Activated CD4-positive, alpha-beta T cell treated with anti-CD3 and anti-CD28 coated beads, Interleukin-2, amount 50 U/mL, for 4 hours (primary cell): ENCODE results near the gene TIE1.

Source experiments
- DNase-seq, 2 experiments: peaks; one replicate each; pipeline ENCODE4 v3.0.0-alpha.2; 2020

Gene TIE1

DNA sequence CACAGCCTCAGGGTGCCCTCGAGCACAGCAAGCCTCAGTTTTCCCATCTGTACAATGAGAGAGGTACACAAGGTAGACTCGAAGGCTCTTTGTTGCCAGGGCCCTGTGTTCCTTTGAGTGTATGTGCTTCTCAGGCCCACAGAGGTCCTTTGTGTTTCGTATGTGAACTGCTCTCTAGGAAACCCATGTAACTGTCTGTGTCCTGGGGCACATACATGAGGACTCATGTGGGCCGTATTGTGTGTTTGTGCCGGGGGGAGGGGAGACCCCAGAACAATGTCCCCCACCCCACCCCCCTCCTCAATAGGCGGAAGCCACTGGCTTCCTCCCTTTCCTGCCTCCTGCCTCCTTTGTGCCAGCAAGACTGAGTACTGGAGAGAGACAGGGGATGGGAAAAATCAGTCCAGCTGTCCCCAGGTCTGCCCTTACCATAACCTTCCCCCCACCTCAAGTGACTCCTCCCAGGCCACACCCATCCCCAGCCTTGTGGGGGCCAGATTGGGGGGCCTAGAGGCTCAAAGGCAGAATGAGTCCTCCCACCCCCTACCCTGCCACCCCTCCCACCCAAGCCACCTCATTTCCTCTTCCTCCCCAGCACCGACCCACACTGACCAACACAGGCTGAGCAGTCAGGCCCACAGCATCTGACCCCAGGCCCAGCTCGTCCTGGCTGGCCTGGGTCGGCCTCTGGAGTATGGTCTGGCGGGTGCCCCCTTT lies at the start of gene TIE1:
TIE1 (plus strand) TSS at position 605 of the 717 bp plus-strand sequence; CDS start at position 695, 90 bp downstream.
- DNase-seq: no peak

DNA sequence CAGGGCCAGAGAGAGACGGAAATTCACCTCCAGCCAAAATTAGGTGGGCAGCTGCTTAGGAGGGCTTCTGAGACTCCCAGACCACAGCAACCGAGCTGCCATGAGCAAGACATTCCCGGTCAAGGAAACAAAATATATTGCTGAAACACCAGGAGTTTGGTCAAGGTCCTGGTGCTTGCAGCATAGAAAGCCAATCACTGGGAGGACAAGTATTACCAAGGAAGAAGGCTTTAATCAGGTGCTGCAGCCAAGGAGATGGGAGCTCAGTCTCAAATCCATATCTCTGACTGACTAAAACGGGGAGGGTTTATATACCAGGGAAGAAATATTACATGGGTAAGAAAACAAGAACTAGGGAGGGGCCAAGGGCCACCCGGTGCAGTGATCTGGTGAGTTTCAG lies 49.8 kb upstream of the TIE1 start:
- no peak for DNase-seq

DNA sequence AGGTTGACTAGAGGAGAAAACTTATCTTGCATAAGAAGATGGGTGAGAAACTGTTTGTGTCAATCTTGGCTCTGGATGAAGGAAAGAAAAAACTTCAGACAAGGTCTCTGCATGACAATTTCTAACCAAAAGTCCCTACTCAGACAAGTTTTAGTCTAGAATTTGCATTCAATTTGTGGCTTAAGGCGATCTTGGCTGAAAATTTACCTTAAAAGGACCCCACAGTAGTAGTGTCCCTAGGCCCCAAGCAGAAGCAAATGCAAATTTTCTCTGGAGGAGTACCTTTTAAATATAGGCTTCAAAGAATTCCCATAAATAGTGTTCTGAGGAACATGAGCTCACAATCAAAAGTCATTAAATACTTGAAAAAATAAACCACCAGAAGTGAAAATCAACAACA lies 48.6 kb upstream of the TIE1 start:
- no peak for DNase-seq

- no peak for DNase-seq
These were observed 47.6 kb upstream of the TIE1 start for GRCh38 chr1:43253173-43253572.

DNA sequence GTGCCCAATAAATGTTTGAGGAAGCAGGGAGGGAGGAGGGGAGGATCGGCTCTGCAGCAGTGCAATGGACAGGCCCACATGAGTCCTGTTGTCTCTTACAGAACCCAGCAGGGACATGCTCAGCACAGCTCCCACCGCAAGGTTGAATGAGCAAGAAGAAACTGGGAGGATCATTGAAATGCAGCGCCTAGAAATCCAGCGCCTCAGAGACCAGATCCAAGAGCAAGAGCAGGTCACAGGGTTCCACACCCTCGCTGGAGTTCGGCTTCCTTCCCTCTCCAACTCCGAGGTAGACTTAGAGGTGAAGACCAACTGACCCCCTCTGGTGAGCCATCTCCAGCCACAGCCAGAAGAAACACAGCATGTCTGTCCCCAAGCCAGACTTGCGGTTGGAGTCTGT lies 46.9 kb upstream of the TIE1 start:
- DNase-seq: no peak

- no peak for DNase-seq
These were observed 45.2 kb upstream of the TIE1 start for GRCh38 chr1:43255438-43256210.

GRCh38 chr1:43256675-43257570 lies 43.9 kb upstream of the TIE1 start:
- no peak for DNase-seq

DNA sequence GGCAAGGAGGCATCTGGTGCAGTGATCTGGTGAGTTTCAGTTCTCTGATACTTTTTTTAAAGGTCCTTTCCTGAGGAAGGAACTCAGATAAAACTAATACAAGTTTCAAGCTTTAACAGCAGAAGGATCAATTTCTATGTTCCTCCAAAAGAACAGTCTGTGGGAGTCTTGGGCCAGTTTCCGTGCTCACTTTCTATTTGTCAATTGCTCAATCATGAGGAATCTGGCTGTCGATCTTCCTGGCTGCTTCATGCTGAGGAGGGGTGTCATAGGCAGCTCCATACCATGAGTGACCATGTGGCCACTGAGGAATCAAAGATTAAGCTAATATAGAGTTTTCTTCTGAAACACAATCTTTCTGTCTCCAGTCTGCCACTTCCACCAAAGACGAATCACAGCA lies 42.4 kb upstream of the TIE1 start:
- DNase-seq: no peak

- no peak for DNase-seq
These were observed 35.4 kb upstream of the TIE1 start for GRCh38 chr1:43265431-43265830.

GRCh38 chr1:43266881-43267280 lies 33.9 kb upstream of the TIE1 start:
- DNase-seq: no peak

DNA sequence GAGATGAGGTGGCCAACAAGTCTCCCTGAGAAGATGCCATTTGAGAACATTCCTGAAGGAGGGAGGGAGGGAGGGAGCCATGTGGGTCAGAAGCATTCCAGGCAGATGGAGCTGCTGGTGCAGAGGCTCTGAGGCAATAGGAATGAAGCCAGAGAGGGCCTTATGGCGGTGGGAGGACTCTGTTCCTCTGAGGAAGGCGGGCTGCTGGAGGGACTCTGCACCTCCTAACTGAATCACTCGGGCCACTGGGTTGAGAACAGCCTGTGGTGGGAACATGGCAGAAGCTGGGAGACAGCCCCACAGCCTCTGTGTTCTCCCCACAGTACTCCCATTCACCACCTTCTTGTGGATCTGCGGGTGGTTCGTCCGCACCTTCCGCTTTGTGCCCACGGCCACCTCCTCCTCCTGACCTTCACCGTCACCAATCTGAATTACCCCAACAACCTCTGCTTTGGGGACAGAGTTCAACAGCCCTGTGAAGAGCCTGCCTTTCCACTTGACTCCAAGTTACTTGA lies 33.4 kb upstream of the TIE1 start:
- DNase-seq: no peak

DNA sequence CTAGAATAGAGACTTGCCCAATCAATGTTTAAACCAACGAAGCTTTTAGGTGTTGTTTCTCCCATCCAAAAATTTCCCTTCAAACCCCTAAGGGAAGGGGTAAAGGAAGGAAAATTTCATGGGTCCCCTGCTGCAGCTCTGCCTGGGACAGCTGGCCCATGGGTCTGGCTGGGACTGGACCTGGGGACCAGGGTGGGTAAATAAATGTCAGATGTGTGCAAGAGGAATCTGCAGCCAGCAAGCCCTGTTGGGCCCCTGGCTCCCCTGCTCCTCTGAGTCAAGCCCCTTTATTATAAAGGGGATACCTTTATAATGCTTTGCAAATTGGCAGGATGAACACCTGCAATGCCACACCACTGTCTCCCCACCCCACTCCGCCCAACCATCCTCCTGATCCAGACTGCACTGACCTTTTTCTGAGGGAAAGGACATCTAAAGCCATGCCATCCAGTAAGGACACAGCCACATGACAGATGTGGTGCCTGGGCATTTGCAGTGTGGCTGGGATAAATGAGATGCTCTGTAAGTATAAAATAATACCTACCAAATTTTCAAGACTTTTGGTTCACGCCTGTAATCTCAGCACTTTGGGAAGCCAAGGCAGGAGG lies 32.9 kb upstream of the TIE1 start:
- DNase-seq: no peak

GRCh38 chr1:43269627-43270375 lies 31.0 kb upstream of the TIE1 start, which contains the start of gene TMEM125:
TMEM125 (plus strand) TSS chr1:43269983; CDS start chr1:43272723, 2,740 bp downstream.
- DNase-seq: no peak

DNA sequence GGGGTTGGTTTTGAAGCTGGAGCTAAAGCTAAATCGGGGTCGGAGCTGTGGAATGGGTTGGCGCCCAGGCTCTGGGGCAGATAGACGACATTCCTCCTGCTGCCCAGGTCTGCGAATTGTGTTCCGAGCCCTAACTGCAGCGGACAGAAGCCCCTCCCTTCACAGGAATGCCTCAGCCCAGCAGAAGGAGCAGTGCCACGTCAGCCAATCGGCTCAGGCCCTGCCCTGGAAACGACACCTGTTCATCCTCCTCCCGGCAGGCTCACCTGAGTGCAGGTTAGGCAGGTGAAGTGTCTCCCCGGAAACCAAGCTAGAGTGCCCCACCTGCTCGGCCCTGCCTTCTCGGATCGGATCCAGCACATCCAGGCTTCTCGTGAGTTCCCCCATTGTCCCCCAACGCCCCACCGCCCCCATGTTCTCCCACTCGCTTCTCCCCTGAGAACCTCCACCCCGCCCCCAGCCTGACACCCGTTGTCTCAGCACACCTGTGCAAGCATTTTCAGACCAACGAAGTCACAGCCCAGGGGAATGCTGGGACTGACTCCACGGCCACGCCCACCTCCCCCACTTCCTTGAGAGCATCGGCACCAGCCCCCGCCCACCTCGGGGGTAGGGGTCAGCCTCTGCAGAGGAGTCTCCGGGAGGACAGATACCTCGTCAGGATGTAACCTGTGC lies 30.2 kb upstream of the TIE1 start:
- DNase-seq: no peak

DNA sequence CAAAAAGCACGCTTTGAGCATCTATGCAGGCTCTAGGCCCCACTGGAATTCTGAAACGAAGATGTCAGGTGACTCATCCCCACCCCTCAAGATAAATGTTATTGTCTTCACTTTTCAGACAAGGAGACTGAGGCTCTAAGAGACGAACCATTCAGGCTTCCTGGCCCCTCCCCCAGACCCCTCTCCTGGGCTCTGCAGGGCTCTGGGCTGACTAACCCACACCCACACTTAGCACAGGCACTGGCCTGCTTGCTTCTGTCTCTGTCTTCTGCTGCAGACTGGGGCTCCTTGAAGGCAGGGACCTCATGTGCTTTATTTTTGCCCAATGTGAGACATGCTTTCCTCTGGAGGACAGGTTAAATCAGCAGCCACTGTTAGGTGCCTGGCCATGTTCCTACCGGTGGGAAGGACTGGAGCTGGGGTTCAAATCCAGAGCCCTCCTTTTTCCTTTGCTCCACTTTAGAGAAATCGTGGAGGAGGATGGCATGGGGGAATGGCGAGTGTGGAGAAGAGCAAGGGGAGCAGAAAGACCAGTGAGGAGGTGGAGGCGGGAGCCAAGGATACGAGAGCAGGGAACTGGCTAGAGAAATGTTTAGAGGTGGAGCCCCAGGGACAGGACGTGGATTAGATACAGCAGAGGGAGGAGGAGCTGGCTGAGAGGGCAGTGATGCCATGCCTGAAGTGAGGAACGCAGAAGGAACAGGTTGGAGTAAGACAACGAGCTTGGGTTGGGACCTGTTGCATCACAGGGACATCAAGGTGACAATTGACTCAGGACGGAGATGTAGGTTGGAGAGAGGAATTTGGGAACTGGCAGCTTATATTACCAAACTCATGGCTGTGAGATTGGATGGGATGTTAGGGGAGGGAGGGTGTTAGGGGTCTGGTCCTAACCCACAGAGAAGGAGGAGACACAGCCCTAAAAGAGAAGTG lies 29.3 kb upstream of the TIE1 start:
- DNase-seq: no peak

DNA sequence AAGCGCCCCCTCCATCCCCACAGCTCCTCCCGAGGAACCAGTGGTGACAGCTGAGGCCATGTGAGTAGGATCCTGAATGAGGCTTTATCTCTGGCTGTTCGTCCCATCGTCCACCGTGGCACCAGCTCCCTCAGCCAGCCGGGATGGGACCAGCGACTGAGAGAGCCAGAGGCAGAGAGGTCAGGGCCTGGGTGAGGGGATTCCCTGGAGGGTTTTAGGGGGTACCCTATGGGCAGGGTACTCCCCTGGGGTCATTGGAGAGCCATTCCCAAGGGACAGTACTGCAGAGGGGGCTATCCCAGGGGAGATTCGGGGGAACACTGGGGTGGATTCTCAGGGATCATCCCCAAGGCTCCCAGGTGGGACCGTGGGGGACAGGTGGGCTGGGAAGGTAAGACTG lies 28.6 kb upstream of the TIE1 start:
- no peak for DNase-seq

DNA sequence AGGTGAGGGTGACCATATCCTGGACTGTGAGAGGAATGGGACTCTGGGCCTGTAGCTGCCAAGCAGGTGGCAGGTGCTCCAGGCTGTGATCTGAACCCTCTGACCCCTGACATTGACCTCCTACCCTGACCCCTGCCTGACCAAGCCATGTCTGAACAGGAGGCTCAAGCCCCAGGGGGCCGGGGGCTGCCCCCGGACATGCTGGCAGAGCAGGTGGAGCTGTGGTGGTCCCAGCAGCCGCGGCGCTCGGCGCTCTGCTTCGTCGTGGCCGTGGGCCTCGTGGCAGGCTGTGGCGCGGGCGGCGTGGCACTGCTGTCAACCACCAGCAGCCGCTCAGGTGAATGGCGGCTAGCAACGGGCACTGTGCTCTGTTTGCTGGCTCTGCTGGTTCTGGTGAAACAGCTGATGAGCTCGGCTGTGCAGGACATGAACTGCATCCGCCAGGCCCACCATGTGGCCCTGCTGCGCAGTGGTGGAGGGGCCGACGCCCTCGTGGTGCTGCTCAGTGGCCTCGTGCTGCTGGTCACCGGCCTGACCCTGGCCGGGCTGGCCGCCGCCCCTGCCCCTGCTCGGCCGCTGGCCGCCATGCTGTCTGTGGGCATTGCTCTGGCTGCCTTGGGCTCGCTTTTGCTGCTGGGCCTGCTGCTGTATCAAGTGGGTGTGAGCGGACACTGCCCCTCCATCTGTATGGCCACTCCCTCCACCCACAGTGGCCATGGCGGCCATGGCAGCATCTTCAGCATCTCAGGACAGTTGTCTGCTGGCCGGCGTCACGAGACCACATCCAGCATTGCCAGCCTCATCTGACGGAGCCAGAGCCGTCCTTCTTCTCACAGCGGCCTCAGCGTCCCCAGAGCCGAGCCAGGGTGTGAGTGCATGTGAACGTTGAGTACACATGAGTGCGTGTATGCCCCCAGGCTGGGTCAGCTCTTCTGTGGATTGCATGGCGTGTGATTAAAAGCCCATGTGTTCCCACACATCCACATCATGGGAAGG lies 27.9 kb upstream of the TIE1 start:
- DNase-seq: no peak

- DNase-seq: no peak
These were observed 27.1 kb upstream of the TIE1 start for GRCh38 chr1:43273708-43274107.
